Choroid plexus epithelial cell (primary cell): ENCODE data around the gene GAGE10.

Experiments
- DNase-seq: peaks from one replicate; pipeline ENCODE4 v3.0.0-alpha.2; 2010; ENCODE audit warnings: low read depth
- H3K4me3 ChIP-seq: 2 replicates; pipeline ENCODE4 v1.5.1; 2011; ENCODE audit warnings: low read depth, mild to moderate bottlenecking, control low read depth, low read length, moderate library complexity
- TF ChIP-seq, protein P1 (sequence below): conservative IDR thresholded peaks from 2 replicates; pipeline ENCODE4 v1.5.1; 2011; ENCODE audit warnings: low read depth, mild to moderate bottlenecking, control low read depth, inconsistent platforms, low read length, moderate library complexity

Gene GAGE10

DNA sequence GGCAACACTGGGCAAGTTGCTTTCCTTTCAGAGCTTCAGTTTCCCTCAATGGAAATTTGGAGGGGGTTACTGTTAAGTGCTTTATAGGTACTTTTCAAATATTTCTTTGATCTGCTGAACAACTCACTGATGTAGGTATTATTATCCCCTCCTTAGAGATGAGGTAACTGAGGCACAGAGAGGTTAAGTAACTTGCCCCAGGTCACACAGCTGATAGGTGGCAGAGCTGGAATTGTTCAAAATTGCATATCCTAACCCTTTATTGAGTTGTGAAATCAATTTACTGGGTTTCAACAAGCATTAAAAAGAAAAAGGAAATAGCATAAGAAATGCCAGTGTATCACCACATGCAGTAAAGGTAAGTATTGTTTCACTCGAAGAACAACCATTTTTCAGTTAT is 27.2 kb upstream of the GAGE10 start:
- no peak overlapping the region for H3K4me3 ChIP-seq
- TF ChIP-seq, protein P1, sequence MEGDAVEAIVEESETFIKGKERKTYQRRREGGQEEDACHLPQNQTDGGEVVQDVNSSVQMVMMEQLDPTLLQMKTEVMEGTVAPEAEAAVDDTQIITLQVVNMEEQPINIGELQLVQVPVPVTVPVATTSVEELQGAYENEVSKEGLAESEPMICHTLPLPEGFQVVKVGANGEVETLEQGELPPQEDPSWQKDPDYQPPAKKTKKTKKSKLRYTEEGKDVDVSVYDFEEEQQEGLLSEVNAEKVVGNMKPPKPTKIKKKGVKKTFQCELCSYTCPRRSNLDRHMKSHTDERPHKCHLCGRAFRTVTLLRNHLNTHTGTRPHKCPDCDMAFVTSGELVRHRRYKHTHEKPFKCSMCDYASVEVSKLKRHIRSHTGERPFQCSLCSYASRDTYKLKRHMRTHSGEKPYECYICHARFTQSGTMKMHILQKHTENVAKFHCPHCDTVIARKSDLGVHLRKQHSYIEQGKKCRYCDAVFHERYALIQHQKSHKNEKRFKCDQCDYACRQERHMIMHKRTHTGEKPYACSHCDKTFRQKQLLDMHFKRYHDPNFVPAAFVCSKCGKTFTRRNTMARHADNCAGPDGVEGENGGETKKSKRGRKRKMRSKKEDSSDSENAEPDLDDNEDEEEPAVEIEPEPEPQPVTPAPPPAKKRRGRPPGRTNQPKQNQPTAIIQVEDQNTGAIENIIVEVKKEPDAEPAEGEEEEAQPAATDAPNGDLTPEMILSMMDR: no peak
- DNase-seq: no peak

DNA sequence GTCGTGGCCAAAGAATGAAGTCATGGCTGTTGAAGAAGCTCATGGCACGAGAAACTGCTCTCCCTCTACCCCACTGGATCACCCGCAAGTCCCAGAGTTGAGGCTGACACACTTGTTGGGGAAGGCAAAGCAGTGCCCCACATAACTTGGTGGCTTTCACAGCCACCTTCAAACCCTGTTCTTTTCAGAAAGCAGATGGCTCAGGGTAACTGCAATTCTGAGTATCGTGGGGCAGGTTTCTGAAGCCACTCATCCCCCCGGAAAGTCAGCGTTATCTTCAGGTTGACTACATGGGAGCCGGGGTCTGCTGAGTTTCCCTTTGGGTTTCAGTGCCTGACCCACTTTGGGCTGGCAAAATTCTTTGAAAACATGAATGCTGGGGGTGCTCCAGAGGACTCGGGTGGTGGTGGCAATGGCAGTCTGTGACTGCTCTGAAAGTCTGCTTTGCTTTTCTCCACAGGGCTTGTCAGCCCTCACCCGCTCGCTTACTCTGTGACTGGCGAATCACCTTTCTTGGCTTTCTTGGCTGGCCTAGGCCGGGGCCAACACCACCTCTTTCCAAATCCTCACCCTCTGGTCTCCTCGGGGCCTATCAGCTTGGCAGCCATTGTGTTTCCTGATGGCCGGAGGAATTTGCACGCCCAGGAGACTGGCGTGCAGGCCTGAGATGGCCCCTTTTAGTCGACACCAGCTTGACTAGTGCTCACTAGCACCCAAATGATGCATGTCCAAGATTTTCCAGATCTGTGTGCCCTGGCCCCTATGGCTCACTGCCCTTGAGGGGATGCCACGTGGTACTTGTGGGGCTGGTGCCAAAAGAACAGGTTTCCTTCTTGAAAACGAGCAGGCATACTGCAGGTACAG is 26.5 kb upstream of the GAGE10 start:
- H3K4me3 ChIP-seq: no peak overlapping the region
- TF ChIP-seq, protein P1: no peak
- no peak for DNase-seq

DNA sequence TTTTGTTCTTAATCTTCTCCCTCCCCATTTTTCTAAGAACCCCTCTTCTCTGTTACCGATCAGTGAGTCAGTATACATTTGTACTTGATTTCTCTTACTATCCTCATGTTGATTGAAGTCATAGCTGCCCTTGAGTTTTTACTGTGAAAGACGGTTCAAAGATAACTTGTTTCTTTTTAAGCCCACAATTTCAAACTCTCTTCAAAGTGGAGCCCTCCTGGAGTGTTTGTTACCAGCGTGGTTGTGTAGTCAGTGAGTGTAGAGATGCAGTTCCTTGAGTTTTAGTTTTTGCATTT is 26.0 kb upstream of the GAGE10 start:
- H3K4me3 ChIP-seq: no peak overlapping the region
- no peak for DNase-seq
- TF ChIP-seq, protein P1: no peak

DNA sequence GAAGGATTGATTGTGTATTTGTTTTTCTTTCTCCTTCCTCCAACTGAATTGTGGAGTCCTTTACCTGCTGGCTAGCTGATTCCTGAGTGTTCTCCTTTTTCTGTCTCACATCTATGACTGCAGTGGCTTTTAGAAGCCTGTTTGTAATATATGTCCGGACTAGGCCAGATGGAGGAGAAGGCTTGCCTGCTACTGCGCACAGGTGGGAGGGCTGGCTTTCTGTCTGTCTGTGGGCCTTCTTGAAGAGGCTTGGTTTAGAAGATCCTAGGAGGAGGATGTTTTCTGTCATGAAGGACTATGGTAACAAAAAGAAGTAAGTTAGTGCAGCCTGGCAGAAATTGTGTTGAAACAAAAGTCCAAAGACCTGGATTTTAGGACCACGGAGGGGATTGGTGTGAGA is 25.4 kb upstream of the GAGE10 start:
- TF ChIP-seq, protein P1: no peak
- no peak for DNase-seq
- H3K4me3 ChIP-seq: no peak overlapping the region

DNA sequence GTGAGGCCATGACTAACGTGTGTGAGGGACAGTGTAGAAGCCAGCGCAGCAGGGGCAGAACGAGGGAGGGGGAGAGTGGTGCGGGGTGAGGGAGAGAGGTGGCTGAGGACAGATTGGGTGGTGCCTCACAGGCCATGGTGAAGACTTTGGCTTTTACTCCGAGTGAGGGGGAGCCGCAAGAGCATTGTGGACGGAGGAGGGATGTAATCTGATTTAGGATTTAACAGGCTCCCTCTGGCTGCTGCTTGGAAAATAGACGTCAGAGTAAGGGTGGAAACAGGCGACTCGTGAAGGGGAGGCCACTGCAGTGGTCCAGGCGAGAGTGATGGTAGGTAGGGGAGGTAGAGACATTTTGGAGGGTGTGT is 20.8 kb upstream of the GAGE10 start:
- H3K4me3 ChIP-seq: no peak overlapping the region
- TF ChIP-seq, protein P1: peak; percentile 53
- peak; percentile 43 for DNase-seq

DNA sequence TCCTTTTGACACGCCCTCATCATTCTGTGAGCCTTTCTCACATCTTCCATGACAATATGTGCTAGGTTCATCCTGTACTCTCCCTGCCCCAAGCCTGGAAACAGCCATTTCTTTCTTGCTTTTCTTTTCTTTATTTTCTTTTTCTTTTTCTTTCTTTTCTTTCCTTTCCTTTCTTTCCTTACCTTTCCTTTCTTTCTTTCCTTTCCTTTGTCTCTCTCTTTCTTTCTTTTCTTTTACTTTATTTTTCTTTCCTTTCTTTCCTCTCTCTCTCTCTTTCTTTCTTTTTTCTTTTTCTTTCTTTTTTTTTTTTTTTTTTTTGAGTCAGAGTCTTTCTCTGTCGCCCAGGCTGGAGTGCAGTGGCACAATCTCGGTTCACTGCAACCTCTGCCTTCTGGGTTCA is 19.2 kb upstream of the GAGE10 start:
- no peak for DNase-seq
- no peak overlapping the region for H3K4me3 ChIP-seq
- TF ChIP-seq, protein P1: no peak

DNA sequence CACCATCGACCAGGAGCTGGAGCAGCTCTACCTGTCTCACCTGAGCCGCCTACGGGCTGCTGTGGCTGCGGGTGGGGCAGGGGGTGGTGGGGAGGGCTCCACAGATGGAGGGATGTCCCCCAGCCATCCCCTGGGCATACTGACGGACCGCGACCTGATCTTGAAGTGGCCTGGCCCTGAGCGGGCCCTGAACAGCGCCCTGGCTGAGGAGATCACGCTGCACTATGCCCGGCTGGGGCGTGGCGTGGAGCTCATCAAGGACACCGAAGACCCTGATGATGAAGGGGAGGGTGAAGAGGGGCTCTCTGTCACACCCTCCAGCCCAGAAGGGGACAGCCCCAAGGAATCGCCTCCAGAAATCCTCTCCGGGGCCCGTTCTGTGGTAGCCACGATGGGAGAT is 17.3 kb upstream of the GAGE10 start:
- TF ChIP-seq, protein P1: no peak
- no peak for DNase-seq
- no peak overlapping the region for H3K4me3 ChIP-seq
